WTC11 (cell line): Measurements from ENCODE around the gene ZNF426. TPM values are rescaled to one million over a fixed set of nuclear protein-coding genes. Genes with fewer than 3 reads are reported as not detected.
A peak's percentile ranks its signal among the peaks of the same experiment; 100 is the strongest.

Experiments
- ETV6 ChIP-seq: sonication (generic); formaldehyde crosslinking; IDR thresholded peaks from 2 replicates; pipeline ENCODE4 v1.8.1; 2022; ENCODE audit warnings: mild to moderate bottlenecking, missing genetic modification reagents
- MXD4 ChIP-seq: fragments of 250-450 bp; sonication (Bioruptor Pico); IDR thresholded peaks from 2 replicates; pipeline ENCODE4 v1.8.0; 2021; ENCODE audit warnings: mild to moderate bottlenecking, moderate library complexity, borderline replicate concordance
- MYBL2 ChIP-seq: sonication (generic); formaldehyde crosslinking; IDR thresholded peaks from 2 replicates; pipeline ENCODE4 v1.8.1; 2023; ENCODE audit warnings: mild to moderate bottlenecking, moderate library complexity, missing genetic modification reagents
- NR3C1 ChIP-seq: sonication (generic); formaldehyde crosslinking; conservative IDR thresholded peaks from 2 replicates; pipeline ENCODE4 v1.8.1; 2023; ENCODE audit warnings: low read depth, mild to moderate bottlenecking, missing genetic modification reagents
- SMAD4 ChIP-seq: sonication (generic); formaldehyde crosslinking; IDR thresholded peaks from 2 replicates; pipeline ENCODE4 v1.8.0; 2022; ENCODE audit warnings: mild to moderate bottlenecking, missing genetic modification reagents
- ZNF263 ChIP-seq: sonication (generic); formaldehyde crosslinking; IDR thresholded peaks from 2 replicates; pipeline ENCODE4 v1.8.1; 2022; ENCODE audit warnings: low read depth, mild to moderate bottlenecking, moderate library complexity, missing genetic modification reagents
- total RNA-seq: library from RNA; stranded (reverse); gene quantifications from 3 replicates; pipeline ENCODE4 v1.2.3, GENCODE V29; 2021
- TF ChIP-seq, protein P1 (sequence below): sonication (generic); formaldehyde crosslinking; IDR thresholded peaks from 2 replicates; pipeline ENCODE4 v1.8.0; 2022; ENCODE audit warnings: missing genetic modification reagents
- TF ChIP-seq, protein P2 (sequence below): sonication (generic); formaldehyde crosslinking; IDR thresholded peaks from 2 replicates; pipeline ENCODE4 v1.8.0; 2023; ENCODE audit warnings: missing genetic modification reagents
- TF ChIP-seq, protein P3 (sequence below): sonication (generic); formaldehyde crosslinking; IDR thresholded peaks from 2 replicates; pipeline ENCODE4 v1.8.1; 2022; ENCODE audit warnings: mild to moderate bottlenecking, moderate library complexity, missing genetic modification reagents
- TF ChIP-seq, protein P4 (sequence below): sonication (generic); formaldehyde crosslinking; IDR thresholded peaks from 2 replicates; pipeline ENCODE4 v1.8.1; 2022; ENCODE audit warnings: low read depth, mild to moderate bottlenecking, moderate library complexity, missing genetic modification reagents, borderline replicate concordance
- TF ChIP-seq, protein P5 (sequence below): sonication (generic); formaldehyde crosslinking; IDR thresholded peaks from 2 replicates; pipeline ENCODE4 v1.8.0; 2023; ENCODE audit warnings: missing genetic modification reagents, mild to moderate bottlenecking, borderline replicate concordance
- TF ChIP-seq, protein P6 (sequence below): sonication (generic); formaldehyde crosslinking; IDR thresholded peaks from 2 replicates; pipeline ENCODE4 v1.8.1; 2022; ENCODE audit warnings: low read depth, missing genetic modification reagents, borderline replicate concordance
- TF ChIP-seq, protein P7 (sequence below): sonication (generic); formaldehyde crosslinking; conservative IDR thresholded peaks from 2 replicates; pipeline ENCODE4 v1.8.1; 2022; ENCODE audit warnings: mild to moderate bottlenecking, missing genetic modification reagents
- TF ChIP-seq, protein P8 (sequence below): fragments of 250-450 bp; sonication (Bioruptor Pico); IDR thresholded peaks from 2 replicates; pipeline ENCODE4 v1.9.0; 2021; ENCODE audit warnings: mild to moderate bottlenecking, borderline replicate concordance
- TF ChIP-seq, protein P9 (sequence below): sonication (generic); formaldehyde crosslinking; IDR thresholded peaks from 2 replicates; pipeline ENCODE4 v1.8.0; 2022; ENCODE audit warnings: mild to moderate bottlenecking, missing genetic modification reagents

The ZNF426 gene
- total RNA-seq, 1 experiment from 2014 or later: 30.3 TPM

DNA sequence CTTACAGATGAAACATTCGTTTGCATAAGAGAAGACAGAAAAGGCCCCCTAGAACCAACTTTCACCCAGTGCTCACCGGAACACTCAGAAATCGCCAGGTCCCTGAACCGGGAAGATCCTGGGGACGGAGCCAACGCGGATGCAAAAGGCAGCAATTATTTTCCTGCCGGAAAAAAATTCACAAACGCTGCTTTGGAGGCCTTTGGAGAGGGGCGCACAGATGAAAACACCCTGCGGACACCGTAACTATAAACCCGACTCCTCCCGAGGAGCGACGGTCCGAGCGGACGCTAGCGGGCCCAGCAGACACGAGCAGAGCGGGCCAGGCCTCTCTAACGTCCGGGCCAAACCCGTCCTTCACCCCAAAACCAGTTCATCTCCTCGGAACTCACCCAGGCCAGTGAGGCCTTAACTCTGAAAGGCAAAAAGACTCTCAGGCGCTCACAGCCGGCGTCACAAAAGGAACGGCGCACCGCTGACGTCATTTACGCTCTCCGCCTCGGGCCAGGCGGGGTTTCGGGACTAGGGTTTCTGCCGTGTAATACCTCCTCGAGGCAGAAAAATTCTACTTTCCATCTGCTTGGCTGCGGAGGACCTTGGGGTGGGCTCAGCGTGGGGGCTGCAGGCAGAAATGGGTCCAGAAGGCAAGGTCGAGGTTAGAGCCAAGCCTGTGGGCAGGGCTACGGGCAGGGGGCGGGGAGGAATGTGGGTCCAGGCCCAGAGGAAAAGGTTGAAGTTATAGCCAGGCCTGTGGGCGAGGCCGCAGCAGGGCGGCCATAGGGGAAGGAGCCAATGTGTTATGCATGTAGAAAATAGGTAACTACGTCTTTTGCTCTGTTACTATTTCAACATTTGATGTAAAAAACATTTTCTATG is at the start of gene ZNF426 (continued):
- TF ChIP-seq, protein P1, sequence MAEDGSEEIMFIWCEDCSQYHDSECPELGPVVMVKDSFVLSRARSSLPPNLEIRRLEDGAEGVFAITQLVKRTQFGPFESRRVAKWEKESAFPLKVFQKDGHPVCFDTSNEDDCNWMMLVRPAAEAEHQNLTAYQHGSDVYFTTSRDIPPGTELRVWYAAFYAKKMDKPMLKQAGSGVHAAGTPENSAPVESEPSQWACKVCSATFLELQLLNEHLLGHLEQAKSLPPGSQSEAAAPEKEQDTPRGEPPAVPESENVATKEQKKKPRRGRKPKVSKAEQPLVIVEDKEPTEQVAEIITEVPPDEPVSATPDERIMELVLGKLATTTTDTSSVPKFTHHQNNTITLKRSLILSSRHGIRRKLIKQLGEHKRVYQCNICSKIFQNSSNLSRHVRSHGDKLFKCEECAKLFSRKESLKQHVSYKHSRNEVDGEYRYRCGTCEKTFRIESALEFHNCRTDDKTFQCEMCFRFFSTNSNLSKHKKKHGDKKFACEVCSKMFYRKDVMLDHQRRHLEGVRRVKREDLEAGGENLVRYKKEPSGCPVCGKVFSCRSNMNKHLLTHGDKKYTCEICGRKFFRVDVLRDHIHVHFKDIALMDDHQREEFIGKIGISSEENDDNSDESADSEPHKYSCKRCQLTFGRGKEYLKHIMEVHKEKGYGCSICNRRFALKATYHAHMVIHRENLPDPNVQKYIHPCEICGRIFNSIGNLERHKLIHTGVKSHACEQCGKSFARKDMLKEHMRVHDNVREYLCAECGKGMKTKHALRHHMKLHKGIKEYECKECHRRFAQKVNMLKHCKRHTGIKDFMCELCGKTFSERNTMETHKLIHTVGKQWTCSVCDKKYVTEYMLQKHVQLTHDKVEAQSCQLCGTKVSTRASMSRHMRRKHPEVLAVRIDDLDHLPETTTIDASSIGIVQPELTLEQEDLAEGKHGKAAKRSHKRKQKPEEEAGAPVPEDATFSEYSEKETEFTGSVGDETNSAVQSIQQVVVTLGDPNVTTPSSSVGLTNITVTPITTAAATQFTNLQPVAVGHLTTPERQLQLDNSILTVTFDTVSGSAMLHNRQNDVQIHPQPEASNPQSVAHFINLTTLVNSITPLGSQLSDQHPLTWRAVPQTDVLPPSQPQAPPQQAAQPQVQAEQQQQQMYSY (CRISPR knock-in tag): no peak
- TF ChIP-seq, protein P2, sequence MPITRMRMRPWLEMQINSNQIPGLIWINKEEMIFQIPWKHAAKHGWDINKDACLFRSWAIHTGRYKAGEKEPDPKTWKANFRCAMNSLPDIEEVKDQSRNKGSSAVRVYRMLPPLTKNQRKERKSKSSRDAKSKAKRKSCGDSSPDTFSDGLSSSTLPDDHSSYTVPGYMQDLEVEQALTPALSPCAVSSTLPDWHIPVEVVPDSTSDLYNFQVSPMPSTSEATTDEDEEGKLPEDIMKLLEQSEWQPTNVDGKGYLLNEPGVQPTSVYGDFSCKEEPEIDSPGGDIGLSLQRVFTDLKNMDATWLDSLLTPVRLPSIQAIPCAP (CRISPR knock-in tag): no peak
- TF ChIP-seq, protein P3, sequence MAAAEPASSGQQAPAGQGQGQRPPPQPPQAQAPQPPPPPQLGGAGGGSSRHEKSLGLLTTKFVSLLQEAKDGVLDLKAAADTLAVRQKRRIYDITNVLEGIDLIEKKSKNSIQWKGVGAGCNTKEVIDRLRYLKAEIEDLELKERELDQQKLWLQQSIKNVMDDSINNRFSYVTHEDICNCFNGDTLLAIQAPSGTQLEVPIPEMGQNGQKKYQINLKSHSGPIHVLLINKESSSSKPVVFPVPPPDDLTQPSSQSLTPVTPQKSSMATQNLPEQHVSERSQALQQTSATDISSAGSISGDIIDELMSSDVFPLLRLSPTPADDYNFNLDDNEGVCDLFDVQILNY (CRISPR knock-in tag): peak; percentile 28; the same call in 1 of the 2 replicates
- TF ChIP-seq, protein P4, sequence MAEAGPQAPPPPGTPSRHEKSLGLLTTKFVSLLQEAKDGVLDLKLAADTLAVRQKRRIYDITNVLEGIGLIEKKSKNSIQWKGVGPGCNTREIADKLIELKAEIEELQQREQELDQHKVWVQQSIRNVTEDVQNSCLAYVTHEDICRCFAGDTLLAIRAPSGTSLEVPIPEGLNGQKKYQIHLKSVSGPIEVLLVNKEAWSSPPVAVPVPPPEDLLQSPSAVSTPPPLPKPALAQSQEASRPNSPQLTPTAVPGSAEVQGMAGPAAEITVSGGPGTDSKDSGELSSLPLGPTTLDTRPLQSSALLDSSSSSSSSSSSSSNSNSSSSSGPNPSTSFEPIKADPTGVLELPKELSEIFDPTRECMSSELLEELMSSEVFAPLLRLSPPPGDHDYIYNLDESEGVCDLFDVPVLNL (CRISPR knock-in tag): no peak
- TF ChIP-seq, protein P5, sequence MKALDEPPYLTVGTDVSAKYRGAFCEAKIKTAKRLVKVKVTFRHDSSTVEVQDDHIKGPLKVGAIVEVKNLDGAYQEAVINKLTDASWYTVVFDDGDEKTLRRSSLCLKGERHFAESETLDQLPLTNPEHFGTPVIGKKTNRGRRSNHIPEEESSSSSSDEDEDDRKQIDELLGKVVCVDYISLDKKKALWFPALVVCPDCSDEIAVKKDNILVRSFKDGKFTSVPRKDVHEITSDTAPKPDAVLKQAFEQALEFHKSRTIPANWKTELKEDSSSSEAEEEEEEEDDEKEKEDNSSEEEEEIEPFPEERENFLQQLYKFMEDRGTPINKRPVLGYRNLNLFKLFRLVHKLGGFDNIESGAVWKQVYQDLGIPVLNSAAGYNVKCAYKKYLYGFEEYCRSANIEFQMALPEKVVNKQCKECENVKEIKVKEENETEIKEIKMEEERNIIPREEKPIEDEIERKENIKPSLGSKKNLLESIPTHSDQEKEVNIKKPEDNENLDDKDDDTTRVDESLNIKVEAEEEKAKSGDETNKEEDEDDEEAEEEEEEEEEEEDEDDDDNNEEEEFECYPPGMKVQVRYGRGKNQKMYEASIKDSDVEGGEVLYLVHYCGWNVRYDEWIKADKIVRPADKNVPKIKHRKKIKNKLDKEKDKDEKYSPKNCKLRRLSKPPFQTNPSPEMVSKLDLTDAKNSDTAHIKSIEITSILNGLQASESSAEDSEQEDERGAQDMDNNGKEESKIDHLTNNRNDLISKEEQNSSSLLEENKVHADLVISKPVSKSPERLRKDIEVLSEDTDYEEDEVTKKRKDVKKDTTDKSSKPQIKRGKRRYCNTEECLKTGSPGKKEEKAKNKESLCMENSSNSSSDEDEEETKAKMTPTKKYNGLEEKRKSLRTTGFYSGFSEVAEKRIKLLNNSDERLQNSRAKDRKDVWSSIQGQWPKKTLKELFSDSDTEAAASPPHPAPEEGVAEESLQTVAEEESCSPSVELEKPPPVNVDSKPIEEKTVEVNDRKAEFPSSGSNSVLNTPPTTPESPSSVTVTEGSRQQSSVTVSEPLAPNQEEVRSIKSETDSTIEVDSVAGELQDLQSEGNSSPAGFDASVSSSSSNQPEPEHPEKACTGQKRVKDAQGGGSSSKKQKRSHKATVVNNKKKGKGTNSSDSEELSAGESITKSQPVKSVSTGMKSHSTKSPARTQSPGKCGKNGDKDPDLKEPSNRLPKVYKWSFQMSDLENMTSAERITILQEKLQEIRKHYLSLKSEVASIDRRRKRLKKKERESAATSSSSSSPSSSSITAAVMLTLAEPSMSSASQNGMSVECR (CRISPR knock-in tag): peak; percentile 84; the same call in 1 of the 2 replicates
- TF ChIP-seq SMAD4 (CRISPR knock-in tag) (no peak), NR3C1 (CRISPR knock-in tag) (no peak), ETV6 (peak; percentile 66; the same call in 1 of the 2 replicates), MYBL2 (CRISPR knock-in tag) (no peak), ZNF263 (CRISPR knock-in tag) (no peak), MXD4 (no peak)
- TF ChIP-seq, protein P6, sequence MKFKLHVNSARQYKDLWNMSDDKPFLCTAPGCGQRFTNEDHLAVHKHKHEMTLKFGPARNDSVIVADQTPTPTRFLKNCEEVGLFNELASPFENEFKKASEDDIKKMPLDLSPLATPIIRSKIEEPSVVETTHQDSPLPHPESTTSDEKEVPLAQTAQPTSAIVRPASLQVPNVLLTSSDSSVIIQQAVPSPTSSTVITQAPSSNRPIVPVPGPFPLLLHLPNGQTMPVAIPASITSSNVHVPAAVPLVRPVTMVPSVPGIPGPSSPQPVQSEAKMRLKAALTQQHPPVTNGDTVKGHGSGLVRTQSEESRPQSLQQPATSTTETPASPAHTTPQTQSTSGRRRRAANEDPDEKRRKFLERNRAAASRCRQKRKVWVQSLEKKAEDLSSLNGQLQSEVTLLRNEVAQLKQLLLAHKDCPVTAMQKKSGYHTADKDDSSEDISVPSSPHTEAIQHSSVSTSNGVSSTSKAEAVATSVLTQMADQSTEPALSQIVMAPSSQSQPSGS: no peak
- TF ChIP-seq, protein P7, sequence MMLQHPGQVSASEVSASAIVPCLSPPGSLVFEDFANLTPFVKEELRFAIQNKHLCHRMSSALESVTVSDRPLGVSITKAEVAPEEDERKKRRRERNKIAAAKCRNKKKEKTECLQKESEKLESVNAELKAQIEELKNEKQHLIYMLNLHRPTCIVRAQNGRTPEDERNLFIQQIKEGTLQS (CRISPR knock-in tag): no peak
- TF ChIP-seq, protein P8, sequence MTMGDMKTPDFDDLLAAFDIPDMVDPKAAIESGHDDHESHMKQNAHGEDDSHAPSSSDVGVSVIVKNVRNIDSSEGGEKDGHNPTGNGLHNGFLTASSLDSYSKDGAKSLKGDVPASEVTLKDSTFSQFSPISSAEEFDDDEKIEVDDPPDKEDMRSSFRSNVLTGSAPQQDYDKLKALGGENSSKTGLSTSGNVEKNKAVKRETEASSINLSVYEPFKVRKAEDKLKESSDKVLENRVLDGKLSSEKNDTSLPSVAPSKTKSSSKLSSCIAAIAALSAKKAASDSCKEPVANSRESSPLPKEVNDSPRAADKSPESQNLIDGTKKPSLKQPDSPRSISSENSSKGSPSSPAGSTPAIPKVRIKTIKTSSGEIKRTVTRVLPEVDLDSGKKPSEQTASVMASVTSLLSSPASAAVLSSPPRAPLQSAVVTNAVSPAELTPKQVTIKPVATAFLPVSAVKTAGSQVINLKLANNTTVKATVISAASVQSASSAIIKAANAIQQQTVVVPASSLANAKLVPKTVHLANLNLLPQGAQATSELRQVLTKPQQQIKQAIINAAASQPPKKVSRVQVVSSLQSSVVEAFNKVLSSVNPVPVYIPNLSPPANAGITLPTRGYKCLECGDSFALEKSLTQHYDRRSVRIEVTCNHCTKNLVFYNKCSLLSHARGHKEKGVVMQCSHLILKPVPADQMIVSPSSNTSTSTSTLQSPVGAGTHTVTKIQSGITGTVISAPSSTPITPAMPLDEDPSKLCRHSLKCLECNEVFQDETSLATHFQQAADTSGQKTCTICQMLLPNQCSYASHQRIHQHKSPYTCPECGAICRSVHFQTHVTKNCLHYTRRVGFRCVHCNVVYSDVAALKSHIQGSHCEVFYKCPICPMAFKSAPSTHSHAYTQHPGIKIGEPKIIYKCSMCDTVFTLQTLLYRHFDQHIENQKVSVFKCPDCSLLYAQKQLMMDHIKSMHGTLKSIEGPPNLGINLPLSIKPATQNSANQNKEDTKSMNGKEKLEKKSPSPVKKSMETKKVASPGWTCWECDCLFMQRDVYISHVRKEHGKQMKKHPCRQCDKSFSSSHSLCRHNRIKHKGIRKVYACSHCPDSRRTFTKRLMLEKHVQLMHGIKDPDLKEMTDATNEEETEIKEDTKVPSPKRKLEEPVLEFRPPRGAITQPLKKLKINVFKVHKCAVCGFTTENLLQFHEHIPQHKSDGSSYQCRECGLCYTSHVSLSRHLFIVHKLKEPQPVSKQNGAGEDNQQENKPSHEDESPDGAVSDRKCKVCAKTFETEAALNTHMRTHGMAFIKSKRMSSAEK (CRISPR knock-in tag): no peak
- TF ChIP-seq, protein P9, sequence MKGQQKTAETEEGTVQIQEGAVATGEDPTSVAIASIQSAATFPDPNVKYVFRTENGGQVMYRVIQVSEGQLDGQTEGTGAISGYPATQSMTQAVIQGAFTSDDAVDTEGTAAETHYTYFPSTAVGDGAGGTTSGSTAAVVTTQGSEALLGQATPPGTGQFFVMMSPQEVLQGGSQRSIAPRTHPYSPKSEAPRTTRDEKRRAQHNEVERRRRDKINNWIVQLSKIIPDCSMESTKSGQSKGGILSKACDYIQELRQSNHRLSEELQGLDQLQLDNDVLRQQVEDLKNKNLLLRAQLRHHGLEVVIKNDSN (CRISPR knock-in tag): no peak; the same call in 1 of the 2 replicates
